K562 (cell line): Measurements from ENCODE around the gene SYPL2. TPM values are rescaled to one million over a fixed set of nuclear protein-coding genes. Genes with fewer than 3 reads are reported as not detected.
A peak's percentile ranks its signal among the peaks of the same experiment; 100 is the strongest.

Source experiments
- MEIS2 ChIP-seq: fragments of 450-650 bp; IDR thresholded peaks from 2 replicates; pipeline ENCODE4 v1.6.1; 2014; ENCODE audit warnings: mild to moderate bottlenecking; ENCODE audit not compliant: partially characterized antibody
- NUFIP1 ChIP-seq: fragments of 450-650 bp; IDR thresholded peaks from 2 replicates; pipeline ENCODE4 v1.6.1; 2018; ENCODE audit not compliant: partially characterized antibody
- STAG1 ChIP-seq: sonication (generic); formaldehyde crosslinking; IDR thresholded peaks from 2 replicates; pipeline ENCODE4 v1.5.0; 2020; ENCODE audit warnings: missing genetic modification reagents, borderline replicate concordance
- ZNF143 ChIP-seq: sonication (generic); formaldehyde crosslinking; IDR thresholded peaks from 2 replicates; pipeline ENCODE4 v1.9.0; 2022; ENCODE audit warnings: mild to moderate bottlenecking, missing genetic modification reagents
- polyA plus RNA-seq, 8 experiments: library from polyadenylated mRNA; depleted of rRNA in 4 of 8; stranded (reverse) in 5 of 8; unstranded in 3 of 8; fragments of >200 nt; fragmentation: Nextera tagmentation in 2 of 8; fragmentation: Illumina TruSeq in 1 of 8; extraction: Ambion mirVana in 2 of 8; extraction: Trizol in 1 of 8; gene quantifications; 2 replicates each; pipeline versions ENCODE4 v1.2.1 to v1.2.3, GENCODE V29; 2011 to 2014; ENCODE audit warnings: inconsistent platforms in 1 of 8, missing spikeins in 1 of 8
- total RNA-seq, 7 experiments: library from RNA; depleted of rRNA in 6 of 7; stranded (reverse); fragments of >200 nt in 6 of 7; fragmentation: Illumina TruSeq in 2 of 7; extraction: Trizol in 2 of 7; gene quantifications; 2 replicates each; pipeline versions ENCODE4 v1.2.1 to v1.2.3, GENCODE V29; 2011 to 2021; ENCODE audit warnings: low replicate concordance in 1 of 7
- TF ChIP-seq, protein P1 (sequence below): fragments of 250-450 bp; sonication (Bioruptor Pico); IDR thresholded peaks from 2 replicates; pipeline ENCODE4 v1.4.0; 2020; ENCODE audit warnings: mild to moderate bottlenecking, moderate library complexity
- TF ChIP-seq, protein P2 (sequence below), 2 experiments: IDR thresholded peaks in 1 of 2; conservative IDR thresholded peaks in 1 of 2; 2 replicates each; pipeline ENCODE4 v1.6.1; 2016; ENCODE audit warnings: low read depth in 2 of 2, mild to moderate bottlenecking in 1 of 2, missing compliant biosample characterization in 1 of 2, missing genetic modification characterization in 1 of 2, moderate library complexity in 1 of 2

The SYPL2 gene
- total and polyA plus RNA-seq, 9 of the 15 experiments (the other 6 are each of a cell fraction or from before 2014, with no cell fraction given), result 0.03 to 0.20 (median 0.07) TPM; not detected in 2

DNA sequence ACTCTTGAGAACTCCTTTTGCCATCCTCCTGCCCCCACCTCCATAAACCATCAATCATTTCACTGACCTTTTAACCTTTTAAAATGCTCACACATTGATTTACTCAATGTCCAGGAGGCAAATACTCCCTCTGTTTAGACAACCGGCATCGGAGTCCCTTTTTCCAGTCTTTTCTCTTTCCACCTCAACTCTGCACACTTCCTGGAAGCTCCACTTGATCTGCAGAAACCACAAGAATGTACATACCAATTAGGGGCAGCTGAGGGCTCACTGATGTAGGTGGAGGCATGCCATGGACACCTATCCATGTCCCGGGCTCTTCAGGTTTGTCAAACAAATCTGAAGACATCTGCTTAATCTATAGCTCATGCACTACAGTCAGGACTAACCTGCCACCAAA, 48.5 kb downstream of the SYPL2 start (continued):
- TF ChIP-seq, protein P1, sequence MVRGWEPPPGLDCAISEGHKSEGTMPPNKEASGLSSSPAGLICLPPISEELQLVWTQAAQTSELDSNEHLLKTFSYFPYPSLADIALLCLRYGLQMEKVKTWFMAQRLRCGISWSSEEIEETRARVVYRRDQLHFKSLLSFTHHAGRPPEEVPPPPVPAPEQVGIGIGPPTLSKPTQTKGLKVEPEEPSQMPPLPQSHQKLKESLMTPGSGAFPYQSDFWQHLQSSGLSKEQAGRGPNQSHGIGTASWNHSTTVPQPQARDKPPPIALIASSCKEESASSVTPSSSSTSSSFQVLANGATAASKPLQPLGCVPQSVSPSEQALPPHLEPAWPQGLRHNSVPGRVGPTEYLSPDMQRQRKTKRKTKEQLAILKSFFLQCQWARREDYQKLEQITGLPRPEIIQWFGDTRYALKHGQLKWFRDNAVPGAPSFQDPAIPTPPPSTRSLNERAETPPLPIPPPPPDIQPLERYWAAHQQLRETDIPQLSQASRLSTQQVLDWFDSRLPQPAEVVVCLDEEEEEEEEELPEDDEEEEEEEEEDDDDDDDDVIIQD (CRISPR knock-in tag), result no peak
- TF ChIP-seq STAG1 (CRISPR knock-in tag) (no peak), NUFIP1 (no peak), MEIS2 (peak; percentile 53), ZNF143 (CRISPR knock-in tag) (no peak)
- TF ChIP-seq, protein P2, sequence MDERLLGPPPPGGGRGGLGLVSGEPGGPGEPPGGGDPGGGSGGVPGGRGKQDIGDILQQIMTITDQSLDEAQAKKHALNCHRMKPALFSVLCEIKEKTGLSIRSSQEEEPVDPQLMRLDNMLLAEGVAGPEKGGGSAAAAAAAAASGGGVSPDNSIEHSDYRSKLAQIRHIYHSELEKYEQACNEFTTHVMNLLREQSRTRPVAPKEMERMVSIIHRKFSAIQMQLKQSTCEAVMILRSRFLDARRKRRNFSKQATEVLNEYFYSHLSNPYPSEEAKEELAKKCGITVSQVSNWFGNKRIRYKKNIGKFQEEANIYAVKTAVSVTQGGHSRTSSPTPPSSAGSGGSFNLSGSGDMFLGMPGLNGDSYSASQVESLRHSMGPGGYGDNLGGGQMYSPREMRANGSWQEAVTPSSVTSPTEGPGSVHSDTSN (CRISPR knock-in tag; IDR thresholded peaks at IDR 0.05; ENCODE audit: low read depth), result no peak
- TF ChIP-seq, protein P2 (tag; conservative IDR thresholded peaks at IDR 0.05; ENCODE audit: low read depth), result peak; percentile 46
- TF ChIP-seq, all 486 proteins: peak for 3
